NK-92 treated with Interleukin-12 subunit alpha and Interleukin-12 subunit beta, amount 100 ng/mL, for 24 hours (cell line): ENCODE results near the gene BSG.
"Not testable (repeated sequence)": the region's sequence is repeated elsewhere in the genome, so short reads cannot be mapped to it uniquely, and the experiment has no call there.

Experiments
- DNase-seq: peaks from one replicate; lab custom pipeline; 2025; lab: John Stamatoyannopoulos, UW

Gene BSG

DNA sequence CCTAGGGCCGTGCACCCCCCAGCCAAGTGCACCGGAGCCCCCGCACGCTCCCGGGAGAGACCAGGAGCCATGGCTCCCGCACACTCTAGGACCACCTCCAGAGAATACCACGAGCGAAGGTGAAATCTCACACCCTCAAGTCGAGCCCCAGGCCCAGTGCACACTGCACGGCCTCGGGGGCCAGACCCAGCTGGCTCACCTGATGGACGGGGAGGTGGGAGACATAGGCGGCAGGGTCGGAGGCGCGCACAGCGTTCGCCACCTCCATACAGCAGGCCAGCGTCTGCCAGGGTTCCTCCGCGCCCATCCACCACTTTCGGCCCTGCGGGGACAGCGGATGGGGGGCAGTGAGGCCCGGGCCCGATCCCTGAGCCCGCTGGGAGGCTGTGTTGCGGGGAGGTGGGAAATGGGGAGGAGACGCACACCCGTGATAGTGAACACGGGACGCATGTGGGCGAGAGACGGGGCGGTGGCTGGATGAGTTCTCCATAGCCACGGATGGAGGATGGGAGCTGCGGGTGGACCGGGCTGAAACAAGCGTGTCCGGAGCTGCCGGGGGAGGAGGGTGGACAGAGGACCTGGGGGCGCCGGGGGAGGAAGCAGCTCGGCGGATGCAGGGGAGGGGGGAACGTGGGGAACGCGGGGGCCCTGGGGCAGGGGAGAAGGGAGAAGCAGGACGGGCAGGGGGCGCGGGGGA, 47.9 kb downstream of the BSG start:
- no peak for DNase-seq

DNA sequence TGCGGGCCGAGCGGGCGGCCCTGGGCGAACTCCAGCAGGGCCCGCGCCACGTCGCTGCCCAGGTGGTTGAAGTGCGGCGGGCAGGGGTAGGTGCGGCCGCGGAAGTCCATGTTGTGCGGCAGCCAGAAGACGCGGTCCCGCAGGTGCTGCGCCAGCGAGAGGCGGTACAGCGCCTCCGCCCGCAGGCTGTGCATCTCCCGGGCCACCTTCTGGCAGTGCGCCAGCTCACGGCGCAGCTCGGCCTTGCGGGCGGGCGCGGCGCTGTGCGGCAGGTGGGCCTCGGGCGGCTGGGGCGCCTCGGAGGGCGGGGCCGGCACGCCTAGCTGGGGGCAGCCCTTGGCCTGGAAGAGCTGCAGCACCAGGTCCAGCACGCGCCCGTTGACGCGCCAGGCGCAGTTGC, 48.8 kb downstream of the BSG start:
- DNase-seq = not testable (repeated sequence)

DNA sequence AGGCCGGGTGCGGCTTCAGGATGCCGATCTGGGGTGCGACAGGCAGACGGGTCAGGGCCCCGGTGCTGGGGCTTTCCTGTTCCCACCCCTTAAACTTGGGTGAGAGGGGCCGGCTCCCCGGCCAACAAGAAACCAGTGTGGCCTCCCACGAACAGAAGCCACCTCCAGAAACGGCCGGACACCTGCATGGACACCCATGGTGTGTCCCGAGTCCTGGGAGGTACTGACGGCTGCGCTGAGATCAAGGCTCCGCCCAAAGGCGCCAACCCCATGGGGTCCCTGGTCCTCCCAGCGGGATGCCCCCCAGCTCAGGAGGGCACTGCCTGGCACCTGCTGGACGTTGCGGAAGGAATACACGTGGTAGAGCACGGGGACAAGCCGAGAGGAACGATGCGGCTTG, 49.4 kb downstream of the BSG start:
- DNase-seq = no peak

DNA sequence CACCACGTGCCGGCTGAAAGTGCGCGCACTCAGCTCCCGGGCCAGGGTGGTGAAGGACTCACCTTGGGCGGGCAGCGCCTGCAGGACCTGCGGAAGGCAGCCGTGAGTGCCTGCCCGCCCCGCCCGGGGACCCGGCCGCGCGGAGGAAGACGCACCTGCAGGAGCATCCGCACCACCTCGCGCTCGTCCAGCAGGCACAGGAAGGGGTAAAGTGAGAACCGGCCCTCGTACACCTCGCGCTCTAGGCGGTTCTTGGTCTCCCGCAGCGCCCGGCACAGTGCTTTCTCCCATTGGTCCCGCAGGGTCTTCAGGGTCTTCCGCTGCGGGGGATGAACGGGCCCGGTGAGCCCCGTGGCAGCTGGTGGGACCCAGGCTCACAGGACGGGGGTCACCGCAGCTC, 50.3 kb downstream of the BSG start:
- DNase-seq = no peak

DNA sequence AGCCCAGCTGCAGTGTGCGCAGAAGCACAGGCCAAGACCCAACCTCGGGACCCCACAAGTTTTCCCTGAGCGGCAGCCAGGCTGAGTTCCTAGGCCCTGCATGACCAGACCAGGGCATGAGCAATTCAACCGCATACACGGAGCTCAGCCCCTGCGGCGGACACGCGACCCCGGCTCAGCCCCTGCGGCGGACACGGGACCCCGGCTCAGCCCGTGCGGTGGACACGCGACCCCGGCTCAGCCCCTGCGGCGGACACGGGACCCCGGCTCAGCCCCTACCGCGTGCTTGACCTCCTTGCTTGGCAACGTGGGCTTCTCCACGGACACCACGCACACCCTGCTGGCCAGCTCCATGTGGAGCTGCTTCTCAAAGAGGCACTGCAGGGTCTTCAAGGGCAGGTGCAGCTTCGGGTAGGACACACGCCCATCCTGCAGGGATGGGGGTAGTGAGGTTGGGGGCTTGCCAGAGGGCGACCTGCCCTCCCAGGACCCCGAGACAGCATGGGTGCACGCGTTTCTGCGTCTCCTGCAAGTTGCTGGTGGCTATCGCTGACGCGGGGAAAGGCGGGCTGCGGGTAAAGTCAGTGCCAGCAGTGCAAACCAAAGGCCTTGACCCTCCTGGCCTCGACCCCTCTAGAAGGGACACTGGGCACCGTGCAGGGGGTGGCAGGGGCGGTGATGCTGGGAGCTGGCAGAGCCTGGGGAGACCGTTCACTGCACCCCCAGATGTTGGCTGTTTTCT, 51.0 kb downstream of the BSG start:
- DNase-seq = no peak

DNA sequence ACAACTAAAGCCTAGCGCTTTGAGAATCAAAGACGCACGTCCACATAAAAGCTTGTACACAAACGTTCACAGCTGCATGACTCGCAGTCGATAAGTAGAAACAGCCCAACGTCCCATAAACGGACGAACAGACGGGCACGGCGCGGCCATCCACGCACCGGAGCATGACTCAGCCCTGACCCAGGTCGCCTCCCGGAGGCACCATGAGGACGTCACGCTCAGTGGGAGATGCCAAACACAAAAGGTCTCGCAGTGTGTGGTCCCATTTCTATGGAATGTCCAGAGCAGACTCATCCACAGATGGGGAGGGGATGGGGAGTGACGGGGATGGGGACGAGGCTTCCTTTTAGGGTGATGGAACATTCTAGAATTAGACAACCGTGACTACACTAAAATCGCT, 51.6 kb downstream of the BSG start:
- DNase-seq = no peak

DNA sequence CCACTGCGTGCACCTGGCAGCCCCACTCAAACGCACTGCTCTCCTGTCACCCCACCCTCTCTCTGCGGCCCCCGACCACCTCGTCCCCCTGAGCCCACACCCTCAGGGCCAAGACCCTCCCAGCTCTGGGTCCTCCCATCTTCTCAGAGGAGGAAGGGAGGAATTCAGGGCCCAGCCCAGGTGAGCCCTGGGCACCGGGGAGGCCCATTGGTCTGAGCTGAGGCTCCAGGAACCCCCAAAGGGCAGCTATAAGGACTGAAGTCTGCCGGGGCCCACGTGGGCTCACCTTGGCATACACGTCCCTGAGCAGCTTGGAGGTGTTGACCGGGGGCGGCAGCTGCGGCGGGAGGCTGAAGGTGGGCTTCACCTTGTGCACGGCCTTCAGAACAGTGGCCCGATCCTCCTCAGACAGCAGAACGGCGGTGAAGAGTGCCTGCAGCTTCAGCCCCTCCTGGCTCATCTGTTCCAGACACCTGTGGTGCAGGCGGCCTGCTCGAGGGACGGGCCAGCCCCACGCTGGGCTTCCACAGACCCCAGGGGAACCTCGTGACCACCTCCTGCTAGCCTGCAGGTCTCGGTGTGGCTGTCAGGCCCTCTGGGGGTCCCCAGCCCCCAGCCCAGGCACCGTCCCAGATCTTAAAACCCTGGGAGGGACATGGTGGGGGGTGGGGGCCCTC, 52.2 kb downstream of the BSG start:
- no peak for DNase-seq

DNA sequence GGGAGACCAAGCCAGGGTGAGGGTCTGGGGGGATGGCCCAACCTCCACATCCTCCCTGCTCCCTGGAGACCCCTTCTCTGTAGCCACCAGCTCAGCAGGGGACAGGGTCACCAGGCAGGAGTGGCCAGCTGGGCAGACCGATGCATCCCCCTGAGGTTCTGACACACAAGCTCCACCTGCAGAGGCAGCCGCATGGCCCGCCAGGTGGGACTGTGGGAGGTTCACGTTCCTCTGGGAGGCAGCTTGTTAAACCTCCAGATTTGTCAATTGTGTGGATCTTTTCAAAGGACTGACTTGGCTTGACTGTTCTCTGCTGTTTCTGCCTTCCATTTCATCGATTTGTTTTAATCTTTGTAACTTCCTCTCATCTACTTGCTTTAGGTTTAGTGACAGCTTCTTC, 52.9 kb downstream of the BSG start:
- no peak for DNase-seq

DNA sequence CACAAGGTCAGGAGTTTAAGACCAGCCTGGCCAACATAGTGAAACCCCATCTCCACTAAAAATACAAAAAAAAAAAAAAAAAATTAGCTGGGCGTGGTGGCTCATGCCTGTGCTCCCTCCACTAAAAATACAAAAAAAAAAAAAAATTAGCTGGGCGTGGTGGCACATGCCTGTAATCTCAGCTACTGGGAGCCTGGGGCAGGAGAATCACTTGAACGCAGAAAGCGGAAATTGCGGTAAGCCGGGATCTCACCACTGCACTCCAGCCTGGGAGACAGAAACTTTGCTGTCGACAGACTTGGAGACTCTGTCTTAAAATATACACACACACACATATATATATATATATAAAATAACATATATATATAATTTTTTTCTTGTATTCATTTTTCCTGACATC, 54.2 kb downstream of the BSG start:
- DNase-seq = not testable (repeated sequence)

DNA sequence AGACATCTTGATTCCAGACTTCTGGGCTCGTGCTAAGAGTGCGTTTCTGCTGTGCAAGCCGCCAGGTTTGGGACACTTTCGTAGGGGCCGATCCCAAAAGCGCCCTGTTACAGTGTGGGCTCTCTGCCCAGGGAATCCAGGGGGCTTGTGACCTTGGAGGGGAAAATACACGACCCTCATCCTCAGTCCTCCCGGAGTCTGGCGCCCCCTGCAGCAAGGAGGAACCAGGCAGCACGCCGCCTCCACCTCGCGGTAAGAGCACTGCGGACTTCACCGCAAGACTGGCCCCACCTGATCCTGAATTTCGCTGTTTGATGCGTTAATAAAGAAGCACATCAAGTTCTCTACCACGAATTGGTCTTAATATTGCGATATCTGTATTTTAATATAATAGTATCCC, 55.8 kb downstream of the BSG start:
- no peak for DNase-seq

DNA sequence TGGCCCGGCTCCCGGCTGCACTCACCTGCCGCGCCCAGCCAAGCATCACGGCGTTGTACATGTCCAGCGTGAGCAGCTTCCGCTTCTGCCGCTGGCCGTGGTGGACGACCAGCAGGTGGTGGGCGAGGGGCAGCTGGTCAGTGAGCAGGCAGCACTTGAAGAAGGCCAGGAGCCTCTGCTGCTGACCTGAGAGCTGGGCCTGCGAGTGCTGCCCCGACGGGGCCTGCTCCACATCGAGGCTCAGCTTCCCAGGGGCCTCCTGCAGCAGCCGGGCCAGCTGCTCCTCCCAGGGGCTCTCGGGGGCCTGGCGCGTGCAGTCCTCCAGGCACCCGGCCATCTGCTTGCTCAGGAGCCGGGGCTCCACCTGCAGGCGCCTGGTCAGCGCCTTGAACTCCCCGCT, 57.1 kb downstream of the BSG start:
- DNase-seq = not testable (repeated sequence)

DNA sequence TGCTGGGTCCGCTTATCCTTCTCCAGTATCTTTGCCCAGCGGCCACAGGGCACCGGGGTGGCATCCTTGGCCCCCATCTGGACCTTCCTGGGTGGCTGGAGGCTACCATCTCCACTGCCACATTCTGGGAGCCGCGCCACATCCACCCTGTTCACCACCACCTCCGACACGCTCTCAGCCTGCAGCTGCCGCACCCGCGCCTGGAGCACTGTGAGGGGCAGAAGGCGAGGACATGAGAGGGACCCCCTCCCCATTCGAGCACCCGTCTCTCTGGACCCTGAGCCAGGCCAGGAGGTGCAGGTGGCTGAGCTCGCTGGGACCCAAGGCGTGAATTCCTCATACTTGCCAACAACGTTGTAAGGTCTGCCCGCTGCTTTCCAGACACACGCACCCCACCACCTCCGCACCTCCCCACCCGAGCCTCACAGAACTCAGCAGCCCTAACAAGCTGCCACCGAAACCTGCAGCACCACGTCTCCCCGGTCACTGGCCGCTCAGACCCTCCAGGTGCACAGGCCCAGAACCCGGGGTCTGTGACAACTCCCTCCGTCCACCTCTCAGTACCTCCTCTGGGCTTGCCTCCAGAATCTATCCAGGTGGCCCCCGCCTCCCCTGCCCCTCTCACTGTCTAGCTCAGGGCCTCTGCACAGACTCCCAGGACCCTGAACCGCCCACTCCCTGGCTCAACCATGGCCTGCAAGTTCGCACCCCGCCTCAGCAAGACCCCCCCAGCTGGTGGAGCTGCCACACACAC, 57.7 kb downstream of the BSG start:
- DNase-seq = no peak

DNA sequence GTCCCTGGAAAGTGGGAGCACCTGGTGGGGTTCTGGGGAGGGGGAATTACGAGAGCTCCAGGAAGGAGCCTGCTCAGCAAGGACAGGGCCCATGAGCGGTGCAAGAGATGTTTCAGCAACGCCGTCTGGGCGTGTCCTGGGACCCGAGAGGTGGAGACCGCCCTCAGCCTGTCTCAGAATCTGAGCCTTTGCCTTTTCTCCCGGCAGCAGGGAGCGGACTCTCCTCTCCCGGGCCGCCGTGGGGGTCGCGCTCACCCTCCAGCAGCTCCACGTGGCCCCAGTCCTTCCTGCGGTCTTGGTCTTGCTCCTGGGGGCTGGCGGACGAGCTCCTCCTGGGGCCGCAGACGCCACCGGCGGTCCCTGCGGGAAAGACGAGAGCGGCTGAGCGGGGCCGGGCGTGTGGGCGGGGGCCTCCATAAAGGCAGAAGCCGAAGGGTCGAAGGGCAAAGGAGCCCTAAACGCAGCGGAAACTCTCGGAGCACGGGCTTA, 60.2 kb downstream of the BSG start:
- no peak for DNase-seq
